HepG2 (cell line): ENCODE data around the gene EPB41. TPM values are rescaled to one million over a fixed set of nuclear protein-coding genes. Genes with fewer than 3 reads are reported as not detected.

Experiments
- GABPA ChIP-seq, 2 experiments: IDR thresholded peaks; 2 replicates each; pipeline ENCODE4 v1.6.1; 2011 to 2016; ENCODE audit warnings: low read depth in 2 of 2, low read length in 1 of 2, missing biosample characterization in 1 of 2, missing genetic modification characterization in 1 of 2
- GPBP1L1 ChIP-seq: sonication (generic); formaldehyde crosslinking; IDR thresholded peaks from 2 replicates; pipeline ENCODE4 v1.5.0; 2020; ENCODE audit warnings: mild to moderate bottlenecking, missing genetic modification reagents
- GTF3A ChIP-seq: sonication (generic); formaldehyde crosslinking; conservative IDR thresholded peaks from 2 replicates; pipeline ENCODE4 v1.4.0; 2020; ENCODE audit warnings: mild to moderate bottlenecking, missing genetic modification reagents
- KDM1A ChIP-seq: IDR thresholded peaks from 2 replicates; pipeline ENCODE4 v1.6.1; 2016; ENCODE audit warnings: missing compliant biosample characterization
- MBD4 ChIP-seq: IDR thresholded peaks from 2 replicates; pipeline ENCODE4 v1.6.1; 2012; ENCODE audit warnings: low read length, inconsistent platforms, borderline replicate concordance
- MTERF4 ChIP-seq: sonication (generic); formaldehyde crosslinking; IDR thresholded peaks from 2 replicates; pipeline ENCODE4 v1.8.0; 2023; ENCODE audit warnings: mild to moderate bottlenecking, missing genetic modification reagents
- NR2F1 ChIP-seq, 2 experiments: fragments of 450-650 bp in 1 of 2; formaldehyde crosslinking in 1 of 2; IDR thresholded peaks; 2 replicates each; pipeline versions ENCODE4 v1.5.0 to v1.6.1; 2016 to 2020; ENCODE audit warnings: mild to moderate bottlenecking in 1 of 2, missing compliant biosample characterization in 1 of 2, missing genetic modification reagents in 1 of 2, moderate library complexity in 1 of 2
- RAD51 ChIP-seq: fragments of 450-650 bp; IDR thresholded peaks from 2 replicates; pipeline ENCODE4 v1.6.1; 2016; ENCODE audit warnings: borderline replicate concordance
- RBM39 ChIP-seq: fragments of 200-400 bp; formaldehyde crosslinking; IDR thresholded peaks from one replicate; pipeline ENCODE4 v1.6.1; 2018; ENCODE audit warnings: antibody characterized with exemption, mild to moderate bottlenecking, low read depth, low read length; ENCODE audit not compliant: poor library complexity, severe bottlenecking
- RORA ChIP-seq: sonication (generic); formaldehyde crosslinking; IDR thresholded peaks from 2 replicates; pipeline ENCODE4 v1.5.0; 2020; ENCODE audit warnings: mild to moderate bottlenecking, missing genetic modification reagents, moderate library complexity
- SIN3B ChIP-seq: fragments of 150-350 bp; IDR thresholded peaks from 2 replicates; pipeline ENCODE4 v1.6.1; 2014; ENCODE audit warnings: low read length
- SMARCC2 ChIP-seq: fragments of 450-650 bp; IDR thresholded peaks from 2 replicates; pipeline ENCODE4 v1.6.1; 2017; ENCODE audit warnings: antibody characterized with exemption, mild to moderate bottlenecking
- ZKSCAN5 ChIP-seq: sonication (generic); formaldehyde crosslinking; IDR thresholded peaks from 2 replicates; pipeline ENCODE4 v1.5.1; 2020; ENCODE audit warnings: mild to moderate bottlenecking, missing genetic modification reagents
- ZNF280D ChIP-seq: sonication (generic); formaldehyde crosslinking; IDR thresholded peaks from 2 replicates; pipeline ENCODE4 v1.5.1; 2020; ENCODE audit warnings: mild to moderate bottlenecking, missing genetic modification reagents
- ZNF337 ChIP-seq: sonication (generic); formaldehyde crosslinking; IDR thresholded peaks from 2 replicates; pipeline ENCODE4 v1.5.1; 2020; ENCODE audit warnings: missing genetic modification reagents, low read depth, mild to moderate bottlenecking, borderline replicate concordance
- ZNF343 ChIP-seq: sonication (generic); formaldehyde crosslinking; IDR thresholded peaks from 2 replicates; pipeline ENCODE4 v1.4.0; 2020; ENCODE audit warnings: mild to moderate bottlenecking, missing genetic modification reagents
- ZNF724P ChIP-seq: sonication (generic); formaldehyde crosslinking; IDR thresholded peaks from 2 replicates; pipeline ENCODE4 v1.8.0; 2022; ENCODE audit warnings: missing genetic modification reagents, borderline replicate concordance
- ZXDC ChIP-seq: sonication (generic); formaldehyde crosslinking; IDR thresholded peaks from 2 replicates; pipeline ENCODE4 v1.5.0; 2020; ENCODE audit warnings: mild to moderate bottlenecking, missing genetic modification reagents
- polyA plus RNA-seq, 8 experiments: library from polyadenylated mRNA; depleted of rRNA in 3 of 8; stranded (reverse) in 7 of 8; unstranded in 1 of 8; fragments of >200 nt; fragmentation: Illumina TruSeq in 4 of 8; extraction: Trizol in 4 of 8; gene quantifications; 2 replicates each; pipeline versions ENCODE4 v1.2.1 to v1.2.3, GENCODE V29; 2011 to 2016; ENCODE audit warnings: low read depth in 4 of 8, missing spikeins in 1 of 8, mixed read lengths in 1 of 8; ENCODE audit not compliant: insufficient read depth in 1 of 8
- total RNA-seq, 5 experiments: library from RNA; depleted of rRNA; stranded (reverse); fragments of >200 nt; fragmentation: Illumina TruSeq; extraction: Trizol; gene quantifications; 2 replicates each; pipeline ENCODE4 v1.2.3, GENCODE V29; 2016; ENCODE audit warnings: low read depth in 1 of 5
- TF ChIP-seq, protein P1 (sequence below): sonication (generic); formaldehyde crosslinking; IDR thresholded peaks from 2 replicates; pipeline ENCODE4 v1.9.0; 2022; ENCODE audit warnings: missing genetic modification reagents, mild to moderate bottlenecking, borderline replicate concordance

EPB41 gene
- total and polyA plus RNA-seq, 2 of the 13 experiments (the other 11 are each of a cell fraction or from before 2014, with no cell fraction given), result 34.5 to 46.7 TPM

- TF ChIP-seq ZNF337 (CRISPR knock-in tag) (no peak), NR2F1 (CRISPR knock-in tag; IDR thresholded peaks at IDR 0.05) (no peak), KDM1A (CRISPR knock-in tag) (no peak), SMARCC2 (no peak), GTF3A (CRISPR knock-in tag) (no peak), ZNF280D (CRISPR knock-in tag) (no peak), RAD51 (no peak), ZNF724P (CRISPR knock-in tag) (0 out of 2 replicates have a peak, but pooled peaks have one; percentile 36), ZNF343 (CRISPR knock-in tag) (no peak), RORA (CRISPR knock-in tag) (no peak), MTERF4 (CRISPR knock-in tag) (no peak), MBD4 (no peak), SIN3B (0 out of 2 replicates have a peak, but pooled peaks have one; percentile 50), ZKSCAN5 (CRISPR knock-in tag) (no peak), GABPA (IDR thresholded peaks at IDR 0.05; ENCODE audit: low read depth, low read length) (peak; percentile 35; the same call in 1 of the 2 replicates), GABPA (CRISPR knock-in tag; IDR thresholded peaks at IDR 0.05; ENCODE audit: low read depth) (peak; percentile 83), ZXDC (CRISPR knock-in tag) (no peak), RBM39 (no peak), GPBP1L1 (CRISPR knock-in tag) (no peak)
- TF ChIP-seq, protein P1, sequence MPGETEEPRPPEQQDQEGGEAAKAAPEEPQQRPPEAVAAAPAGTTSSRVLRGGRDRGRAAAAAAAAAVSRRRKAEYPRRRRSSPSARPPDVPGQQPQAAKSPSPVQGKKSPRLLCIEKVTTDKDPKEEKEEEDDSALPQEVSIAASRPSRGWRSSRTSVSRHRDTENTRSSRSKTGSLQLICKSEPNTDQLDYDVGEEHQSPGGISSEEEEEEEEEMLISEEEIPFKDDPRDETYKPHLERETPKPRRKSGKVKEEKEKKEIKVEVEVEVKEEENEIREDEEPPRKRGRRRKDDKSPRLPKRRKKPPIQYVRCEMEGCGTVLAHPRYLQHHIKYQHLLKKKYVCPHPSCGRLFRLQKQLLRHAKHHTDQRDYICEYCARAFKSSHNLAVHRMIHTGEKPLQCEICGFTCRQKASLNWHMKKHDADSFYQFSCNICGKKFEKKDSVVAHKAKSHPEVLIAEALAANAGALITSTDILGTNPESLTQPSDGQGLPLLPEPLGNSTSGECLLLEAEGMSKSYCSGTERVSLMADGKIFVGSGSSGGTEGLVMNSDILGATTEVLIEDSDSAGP, result peak; percentile 57
These were observed 32.2 kb upstream of the EPB41 start (continued) for GRCh38 chr1:28882009-28882628.
